Loucy (cell line): ENCODE measurements around the gene KMT2E.

Source experiments
- H2AFZ ChIP-seq: fragments of 200-600 bp; sonication (generic); 2 replicates; pipeline ENCODE4 v1.6.0; 2016; ENCODE audit warnings: antibody characterized with exemption, mild to moderate bottlenecking, low read length, moderate library complexity
- H3F3A ChIP-seq: fragments of 200-600 bp; 2 replicates; pipeline ENCODE4 v1.6.0; 2016; ENCODE audit warnings: antibody characterized with exemption, low read depth, mild to moderate bottlenecking
- H3K27me3 ChIP-seq: fragments of 200-600 bp; sonication (generic); 2 replicates; pipeline ENCODE4 v1.6.1; 2014; ENCODE audit warnings: low read length, mild to moderate bottlenecking; ENCODE audit not compliant: insufficient read depth, poor library complexity, severe bottlenecking
- H3K36me3 ChIP-seq: fragments of 200-600 bp; sonication (generic); 2 replicates; pipeline ENCODE4 v1.6.1; 2016; ENCODE audit warnings: low read length; ENCODE audit not compliant: insufficient read depth
- H3K4me1 ChIP-seq: fragments of 200-600 bp; sonication (generic); 2 replicates; pipeline ENCODE4 v1.5.1; 2014; ENCODE audit warnings: low read length, mild to moderate bottlenecking; ENCODE audit not compliant: insufficient read depth, poor library complexity, severe bottlenecking
- H3K4me2 ChIP-seq: fragments of 200-600 bp; sonication (generic); 2 replicates; pipeline ENCODE4 v1.6.0; 2014; ENCODE audit warnings: antibody characterized with exemption, low read length, low read depth, mild to moderate bottlenecking; ENCODE audit not compliant: poor library complexity, severe bottlenecking
- H3K4me3 ChIP-seq: fragments of 200-600 bp; sonication (generic); 2 replicates; pipeline ENCODE4 v1.5.1; 2014; ENCODE audit warnings: low read length, mild to moderate bottlenecking, mixed read lengths; ENCODE audit not compliant: poor library complexity, severe bottlenecking
- H3K79me2 ChIP-seq: fragments of 200-600 bp; sonication (generic); 2 replicates; pipeline ENCODE4 v1.6.1; 2014; ENCODE audit warnings: low read length; ENCODE audit not compliant: insufficient read depth
- H3K9ac ChIP-seq: fragments of 200-600 bp; sonication (generic); 2 replicates; pipeline ENCODE4 v1.6.0; 2014; ENCODE audit warnings: mild to moderate bottlenecking, low read depth, low read length, moderate library complexity; ENCODE audit not compliant: poor library complexity, severe bottlenecking
- H3K9me2 ChIP-seq: fragments of 200-600 bp; sonication (generic); replicated peaks from 2 replicates; pipeline ENCODE4 v1.6.1; 2016; ENCODE audit warnings: low read depth, low read length, mixed read lengths
- H3K9me3 ChIP-seq: fragments of 200-600 bp; sonication (generic); 2 replicates; pipeline ENCODE4 v1.6.1; 2014; ENCODE audit warnings: mild to moderate bottlenecking, antibody characterized with exemption, low read length, low read depth; ENCODE audit not compliant: insufficient read depth
- H4K20me1 ChIP-seq: fragments of 200-600 bp; sonication (generic); 2 replicates; pipeline ENCODE4 v1.6.0; 2014; ENCODE audit warnings: antibody characterized with exemption, low read length, mild to moderate bottlenecking; ENCODE audit not compliant: insufficient read depth, poor library complexity, severe bottlenecking
- EZH2phosphoT487 ChIP-seq: fragments of 200-600 bp; IDR thresholded peaks from 2 replicates; pipeline ENCODE4 v1.6.1; 2018; ENCODE audit warnings: antibody characterized with exemption, mild to moderate bottlenecking, moderate library complexity, borderline replicate concordance
- TF ChIP-seq, protein P1 (sequence below): fragments of 200-600 bp; sonication (generic); conservative IDR thresholded peaks from 2 replicates; pipeline ENCODE4 v1.5.1; 2014; ENCODE audit warnings: mild to moderate bottlenecking, antibody characterized with exemption, low read length

Gene KMT2E

DNA sequence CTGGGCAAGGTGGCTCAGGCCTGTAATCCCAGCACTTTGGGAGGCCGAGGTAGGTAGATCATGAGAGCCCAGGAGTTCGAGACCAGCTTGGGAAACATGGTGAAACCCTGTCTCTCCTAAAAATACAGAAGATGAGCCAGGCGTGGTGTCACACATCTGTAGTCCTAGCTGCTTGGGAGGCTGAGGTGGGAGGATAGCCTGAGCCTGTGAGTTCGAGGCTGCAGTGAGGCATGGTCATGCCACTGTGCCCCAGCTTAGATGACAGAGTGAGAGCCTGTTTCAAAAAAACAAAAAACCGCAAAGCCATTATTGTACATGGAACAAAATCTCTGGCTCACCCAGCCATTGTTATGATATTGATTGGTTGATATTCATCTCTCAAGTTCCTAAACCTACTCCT, 53.7 kb downstream of the KMT2E start:
- H3K79me2 ChIP-seq, result peaks cover 39% of the 10 kb centered on the region; the same call in 1 of the 2 replicates

GRCh38 chr7:105068886-105069285, 54.9 kb downstream of the KMT2E start:
- H2AFZ ChIP-seq, result no peak overlapping the region
- no peaks in the 10 kb centered on the region for H3K9me2 ChIP-seq
- TF ChIP-seq, protein P1, sequence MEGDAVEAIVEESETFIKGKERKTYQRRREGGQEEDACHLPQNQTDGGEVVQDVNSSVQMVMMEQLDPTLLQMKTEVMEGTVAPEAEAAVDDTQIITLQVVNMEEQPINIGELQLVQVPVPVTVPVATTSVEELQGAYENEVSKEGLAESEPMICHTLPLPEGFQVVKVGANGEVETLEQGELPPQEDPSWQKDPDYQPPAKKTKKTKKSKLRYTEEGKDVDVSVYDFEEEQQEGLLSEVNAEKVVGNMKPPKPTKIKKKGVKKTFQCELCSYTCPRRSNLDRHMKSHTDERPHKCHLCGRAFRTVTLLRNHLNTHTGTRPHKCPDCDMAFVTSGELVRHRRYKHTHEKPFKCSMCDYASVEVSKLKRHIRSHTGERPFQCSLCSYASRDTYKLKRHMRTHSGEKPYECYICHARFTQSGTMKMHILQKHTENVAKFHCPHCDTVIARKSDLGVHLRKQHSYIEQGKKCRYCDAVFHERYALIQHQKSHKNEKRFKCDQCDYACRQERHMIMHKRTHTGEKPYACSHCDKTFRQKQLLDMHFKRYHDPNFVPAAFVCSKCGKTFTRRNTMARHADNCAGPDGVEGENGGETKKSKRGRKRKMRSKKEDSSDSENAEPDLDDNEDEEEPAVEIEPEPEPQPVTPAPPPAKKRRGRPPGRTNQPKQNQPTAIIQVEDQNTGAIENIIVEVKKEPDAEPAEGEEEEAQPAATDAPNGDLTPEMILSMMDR, result no peak
- TF ChIP-seq EZH2phosphoT487, result no peak
- H3K9ac ChIP-seq, result no peak overlapping the region
- H4K20me1 ChIP-seq, result peaks cover 30% of the 10 kb centered on the region
- no peaks in the 10 kb centered on the region for H3K9me3 ChIP-seq
- no peak overlapping the region for H3K4me2 ChIP-seq
- H3F3A ChIP-seq, result no peaks in the 10 kb centered on the region
- no peaks in the 10 kb centered on the region for H3K27me3 ChIP-seq
- H3K79me2 ChIP-seq, result peaks cover 28% of the 10 kb centered on the region; the same call in 1 of the 2 replicates
- H3K4me1 ChIP-seq, result no peaks in the 10 kb centered on the region
- H3K36me3 ChIP-seq, result peaks cover 96% of the 10 kb centered on the region
- H3K4me3 ChIP-seq, result no peak overlapping the region

More for the DNA sequence above, 53.7 kb downstream of the KMT2E start:
- TF ChIP-seq, protein P1, result no peak
- TF ChIP-seq EZH2phosphoT487, result no peak
- H3F3A ChIP-seq, result no peaks in the 10 kb centered on the region
- no peak overlapping the region for H3K4me3 ChIP-seq
- peaks cover 95% of the 10 kb centered on the region for H3K36me3 ChIP-seq
- H3K9me2 ChIP-seq, result no peaks in the 10 kb centered on the region
- no peak overlapping the region for H3K9ac ChIP-seq
- no peaks in the 10 kb centered on the region for H3K27me3 ChIP-seq
- no peak overlapping the region for H2AFZ ChIP-seq
- no peaks in the 10 kb centered on the region for H3K4me1 ChIP-seq
- H3K4me2 ChIP-seq, result no peak overlapping the region
- H4K20me1 ChIP-seq, result peaks cover 37% of the 10 kb centered on the region
- no peaks in the 10 kb centered on the region for H3K9me3 ChIP-seq

DNA sequence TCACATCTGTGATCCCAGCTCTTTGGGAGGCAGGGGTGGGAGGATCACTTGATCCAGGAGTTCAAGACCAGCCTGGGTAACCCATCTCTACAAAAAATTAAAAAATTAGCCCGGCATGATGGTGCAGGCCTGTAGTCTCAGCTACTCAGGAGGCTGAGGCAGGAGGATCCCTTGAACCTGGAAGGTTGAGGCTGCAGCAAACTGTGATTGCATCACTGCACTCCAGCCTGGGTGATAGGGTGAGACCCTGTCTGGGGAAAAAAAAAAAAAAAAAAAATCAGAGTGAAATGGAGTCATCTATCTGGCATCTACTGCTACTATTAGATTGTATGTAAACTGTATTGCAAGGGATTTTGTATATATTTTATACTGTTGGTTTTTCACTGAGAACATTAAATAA, 59.1 kb downstream of the KMT2E start:
- Histone ChIP-seq H3K4me1 (no peaks in the 10 kb centered on the region), H3K9me3 (no peaks in the 10 kb centered on the region), H3K9ac (no peak overlapping the region), H3F3A (no peaks in the 10 kb centered on the region), H4K20me1 (peaks cover 8% of the 10 kb centered on the region), H3K9me2 (no peaks in the 10 kb centered on the region), H3K4me2 (no peak overlapping the region), H3K79me2 (peaks cover 7% of the 10 kb centered on the region; the same call in 1 of the 2 replicates), H2AFZ (no peak overlapping the region), H3K4me3 (no peak overlapping the region), H3K36me3 (peaks cover 96% of the 10 kb centered on the region), H3K27me3 (no peaks in the 10 kb centered on the region)
- TF ChIP-seq EZH2phosphoT487, result no peak
- TF ChIP-seq, protein P1, result no peak
